Stimulated activated CD8-positive, alpha-beta memory T cell treated with anti-CD3 and anti-CD28 coated beads, Interleukin-2, amount 100 ng/mL, for 48 hours (primary cell): ENCODE data around the gene FOXI1.
"Not testable (repeated sequence)": the region's sequence is repeated elsewhere in the genome, so short reads cannot be mapped to it uniquely, and the experiment has no call there.

ENCODE experiments used
- DNase-seq, 2 donors: peaks; one replicate each; pipeline ENCODE4 v3.0.0-alpha.2; 2020; ENCODE audit warnings: low read depth in 2 of 2

FOXI1 gene

GRCh38 chr5:170092455-170093101, 13.1 kb upstream of the FOXI1 start:
- DNase-seq: no peak

- DNase-seq: not testable (repeated sequence)
These were observed 11.4 kb upstream of the FOXI1 start for GRCh38 chr5:170094329-170094728.

GRCh38 chr5:170095646-170096045, 10.1 kb upstream of the FOXI1 start:
- no peak for DNase-seq

DNA sequence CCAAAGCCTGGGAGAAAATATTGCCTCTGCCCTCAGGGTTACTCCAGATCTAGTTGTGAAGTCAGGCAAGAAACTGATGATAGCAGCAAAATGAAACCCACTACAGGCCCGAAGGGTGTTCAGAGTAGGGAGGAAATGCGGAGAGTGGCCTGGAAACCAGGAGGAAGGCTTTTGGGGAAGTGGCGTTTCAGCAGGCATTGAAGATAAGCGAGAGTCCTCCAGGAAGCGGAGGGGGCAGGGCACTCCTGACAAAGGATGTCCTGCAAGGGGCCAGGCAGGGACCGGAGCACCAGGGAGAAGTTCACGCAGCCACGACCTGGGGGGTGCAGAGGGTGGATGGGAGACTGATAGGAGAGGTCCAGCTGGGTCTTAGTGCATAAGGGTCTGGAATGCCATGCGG, 7.8 kb upstream of the FOXI1 start:
- DNase-seq: no peak

DNA sequence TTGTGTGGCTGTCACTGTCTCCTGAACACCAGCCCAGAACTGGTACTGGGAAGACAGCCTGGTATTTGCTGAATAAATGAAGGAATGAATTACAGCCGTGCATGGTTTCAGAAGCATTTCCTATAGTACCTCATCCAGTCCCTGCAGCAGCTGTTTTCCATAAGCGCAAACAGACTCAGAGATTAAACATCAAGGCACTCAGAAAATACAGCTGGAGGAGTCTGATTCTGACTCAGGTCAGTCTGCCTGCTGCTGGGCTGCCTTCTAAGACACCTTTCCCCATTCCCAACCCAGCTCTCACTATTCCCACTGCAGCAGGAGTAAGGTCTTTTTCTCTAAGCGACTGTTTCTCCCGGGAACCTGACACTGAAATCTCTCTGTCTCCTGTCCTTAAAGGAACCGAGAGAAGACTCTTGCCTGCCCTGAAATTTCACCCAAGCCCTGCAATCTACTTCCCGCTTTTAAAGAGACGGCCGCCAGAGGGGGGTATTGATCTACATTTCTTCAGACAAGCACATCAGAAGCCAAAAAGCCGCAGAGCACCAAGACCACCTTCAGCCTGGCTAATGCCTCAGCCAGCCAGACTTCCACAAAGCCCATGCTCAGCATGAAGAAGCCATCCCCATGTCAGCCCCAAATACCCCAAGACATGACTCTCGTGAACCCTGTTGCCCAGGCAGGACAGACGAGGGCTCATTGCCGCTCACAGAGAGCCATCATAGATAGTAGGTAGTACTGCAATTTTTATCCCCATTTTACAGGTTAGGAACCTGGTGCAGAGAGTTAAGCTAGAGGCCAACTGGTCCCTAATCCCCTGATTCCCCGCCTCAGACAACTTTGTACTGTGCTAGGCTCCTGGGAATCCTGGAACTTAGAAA, 5.4 kb upstream of the FOXI1 start:
- DNase-seq: peak; percentile 46 to 55

DNA sequence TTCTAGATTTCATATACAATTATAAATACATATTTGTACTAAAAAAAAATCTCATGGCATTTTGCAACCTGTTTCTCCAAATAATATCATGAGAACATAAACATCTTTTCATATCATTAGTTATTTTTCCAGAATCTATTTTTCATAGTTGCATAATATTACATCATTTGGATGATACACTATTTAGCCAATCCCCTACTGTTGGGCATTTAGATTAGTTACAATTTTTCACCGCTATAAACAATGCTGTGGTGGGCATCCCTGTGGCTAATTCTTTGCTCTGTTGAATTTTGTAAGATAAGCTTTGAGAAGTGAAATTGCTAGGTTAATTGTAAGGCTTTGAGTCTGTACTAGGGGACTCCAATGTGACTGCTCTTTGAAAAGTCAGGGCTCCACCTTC, 2.2 kb upstream of the FOXI1 start:
- no peak for DNase-seq

- DNase-seq: no peak
These were observed 1.4 kb upstream of the FOXI1 start for GRCh38 chr5:170104299-170104698.

GRCh38 chr5:170104710-170105109, 987 bp upstream of the FOXI1 start:
- no peak for DNase-seq

DNA sequence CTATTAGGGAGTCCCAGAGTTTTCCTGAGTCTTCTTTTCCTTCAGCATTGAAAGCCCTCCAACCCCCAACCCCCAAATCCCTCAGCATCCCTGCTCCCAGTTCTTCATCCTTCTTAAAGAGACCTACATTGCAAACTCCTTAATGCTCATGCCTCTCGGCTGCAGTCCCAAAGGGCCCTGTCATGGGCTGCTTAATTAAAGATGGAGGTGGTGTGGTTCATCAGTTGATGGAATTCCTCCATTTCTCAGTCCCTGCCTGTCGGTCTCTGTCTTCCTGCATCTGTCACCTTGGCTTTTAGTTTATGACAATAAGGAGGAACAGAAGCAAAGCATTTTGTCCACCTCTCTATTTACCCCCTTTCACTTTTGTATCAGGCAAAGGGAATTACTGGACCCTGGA, 2.0 kb downstream of the FOXI1 start:
- DNase-seq: no peak

DNA sequence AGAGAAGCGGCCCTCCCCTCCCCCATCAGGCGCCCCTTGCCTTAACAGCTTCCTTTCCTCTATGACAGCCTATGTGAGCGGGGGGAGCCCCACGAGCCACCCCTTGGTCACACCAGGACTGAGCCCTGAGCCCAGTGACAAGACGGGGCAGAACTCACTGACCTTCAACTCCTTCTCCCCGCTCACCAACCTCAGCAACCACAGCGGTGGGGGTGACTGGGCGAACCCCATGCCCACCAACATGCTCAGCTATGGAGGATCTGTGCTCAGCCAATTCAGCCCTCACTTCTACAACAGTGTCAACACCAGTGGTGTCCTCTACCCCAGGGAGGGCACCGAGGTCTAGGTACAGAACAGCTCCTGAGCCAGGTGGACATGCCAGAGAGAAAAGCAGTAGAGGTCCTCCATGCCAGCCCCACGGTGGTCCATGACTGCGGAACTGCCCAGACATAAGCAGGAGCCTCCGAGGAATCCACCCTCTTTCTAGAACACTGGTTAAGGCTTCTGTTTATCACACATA, 2.6 kb downstream of the FOXI1 start:
- no peak for DNase-seq

DNA sequence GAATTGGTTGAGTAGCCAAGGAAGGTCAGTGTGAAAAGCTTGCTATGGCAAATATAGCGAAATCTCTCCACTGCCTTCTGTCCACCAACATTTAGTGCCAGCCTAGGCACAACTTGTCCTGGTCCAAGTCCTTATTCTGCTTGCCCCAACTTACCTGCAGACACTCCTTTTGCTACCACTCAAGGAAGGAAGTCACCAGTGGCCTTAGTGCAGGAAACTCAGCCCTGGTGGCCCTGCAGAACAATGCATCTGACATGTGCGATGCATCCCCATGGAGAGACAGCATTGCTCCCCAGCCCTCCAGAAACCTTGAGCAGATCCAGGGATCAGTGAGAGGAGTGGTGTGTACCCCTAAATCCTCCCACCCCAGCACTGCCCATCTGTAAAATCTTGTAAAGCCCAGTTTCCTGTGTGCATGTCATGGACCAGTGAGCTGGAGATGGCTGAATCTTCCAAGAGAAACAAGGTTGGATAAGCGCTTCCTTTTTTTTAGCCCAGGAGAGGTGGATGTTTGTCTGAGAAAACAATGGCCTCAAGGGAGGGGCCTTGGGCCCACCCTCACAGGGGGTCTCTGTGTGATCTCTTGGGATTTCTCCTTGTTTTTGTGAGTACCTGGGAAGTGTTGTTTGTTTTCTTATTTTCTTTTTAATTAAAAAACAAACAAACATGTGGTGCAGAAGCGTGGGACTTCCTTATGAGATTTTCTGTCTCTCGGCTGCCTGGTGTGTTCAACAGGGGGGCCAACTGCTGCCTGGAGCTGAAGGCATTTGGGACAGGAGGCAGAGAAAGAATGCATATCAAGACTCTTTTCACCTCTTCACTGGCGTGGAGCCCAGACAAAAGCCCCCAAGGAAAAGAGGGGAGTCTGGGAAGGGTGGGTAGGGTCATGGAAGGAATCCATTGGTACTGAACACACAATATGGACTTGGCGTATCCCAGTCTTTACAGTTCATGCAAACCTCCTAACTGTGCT, 3.6 kb downstream of the FOXI1 start:
- DNase-seq: no peak

DNA sequence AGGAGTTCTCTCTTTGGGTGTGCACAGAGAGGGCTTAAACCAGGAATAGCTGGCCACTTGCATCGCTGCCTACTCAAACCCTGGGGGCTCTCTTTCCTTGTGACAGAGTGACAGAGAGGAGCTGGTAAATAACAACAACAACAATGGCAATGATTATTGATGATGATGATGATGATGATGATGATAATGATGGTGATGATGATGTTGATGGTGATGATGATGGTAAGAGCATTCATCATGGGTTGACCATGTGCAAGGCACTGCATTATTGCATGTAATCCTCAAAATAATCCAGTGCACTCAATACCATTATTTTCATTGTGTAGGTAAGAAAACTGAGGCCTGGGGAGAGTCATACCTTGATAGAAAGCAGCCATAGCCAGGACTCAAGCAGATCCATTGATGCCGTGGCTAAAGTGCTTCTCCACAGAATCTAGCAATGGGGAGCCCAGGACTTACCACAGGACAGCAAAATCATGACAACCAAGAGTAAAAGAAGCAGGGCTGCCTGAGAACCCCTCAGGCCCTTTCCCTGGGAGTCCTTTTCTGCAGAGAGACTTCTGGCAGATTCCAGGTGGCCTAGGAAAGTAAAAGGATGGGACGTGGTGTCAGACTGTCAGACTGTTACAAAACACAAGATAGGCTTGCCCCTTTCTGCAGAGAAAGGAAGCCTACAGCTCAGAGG, 4.8 kb downstream of the FOXI1 start:
- no peak for DNase-seq

GRCh38 chr5:170111088-170111785, 5.5 kb downstream of the FOXI1 start:
- no peak for DNase-seq

DNA sequence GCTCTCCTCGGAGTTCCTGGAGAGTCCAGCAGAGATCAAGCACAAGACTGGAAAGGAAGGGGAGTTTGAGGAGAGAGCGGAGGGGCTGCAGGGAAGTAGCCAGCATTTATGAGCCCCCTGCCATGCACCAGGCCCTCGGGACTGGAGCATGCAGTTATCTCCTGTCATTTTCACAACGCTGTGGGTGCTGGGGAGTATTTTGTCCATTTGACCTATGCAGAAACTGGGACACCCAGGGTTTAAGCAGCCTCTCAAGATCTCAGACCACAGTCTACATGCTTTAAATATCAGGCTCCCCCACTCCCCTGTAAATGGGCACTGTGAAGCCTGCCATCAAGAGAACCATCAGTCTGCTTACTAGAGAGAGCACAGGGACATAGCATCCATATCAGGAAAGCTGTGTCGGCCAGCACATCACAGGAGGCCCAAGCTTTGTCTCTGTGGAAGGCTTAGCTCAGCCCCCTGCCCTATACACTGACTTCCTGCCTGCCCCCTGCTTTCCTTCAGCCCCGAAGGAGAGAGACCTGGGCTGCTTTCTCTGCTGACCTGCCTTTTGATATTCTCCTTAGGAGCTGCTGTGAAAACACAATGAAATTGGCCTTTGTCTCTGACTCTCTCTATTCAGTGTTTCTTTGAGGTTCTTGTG, 7.3 kb downstream of the FOXI1 start:
- DNase-seq: no peak

GRCh38 chr5:170113522-170113900, 7.8 kb downstream of the FOXI1 start:
- no peak for DNase-seq

GRCh38 chr5:170114271-170114670, 8.6 kb downstream of the FOXI1 start:
- no peak for DNase-seq

GRCh38 chr5:170115925-170116324, 10.2 kb downstream of the FOXI1 start:
- DNase-seq: no peak

GRCh38 chr5:170117736-170118135, 12.0 kb downstream of the FOXI1 start:
- DNase-seq: no peak

- DNase-seq: no peak
These were observed 14.9 kb downstream of the FOXI1 start for GRCh38 chr5:170120576-170120975.

DNA sequence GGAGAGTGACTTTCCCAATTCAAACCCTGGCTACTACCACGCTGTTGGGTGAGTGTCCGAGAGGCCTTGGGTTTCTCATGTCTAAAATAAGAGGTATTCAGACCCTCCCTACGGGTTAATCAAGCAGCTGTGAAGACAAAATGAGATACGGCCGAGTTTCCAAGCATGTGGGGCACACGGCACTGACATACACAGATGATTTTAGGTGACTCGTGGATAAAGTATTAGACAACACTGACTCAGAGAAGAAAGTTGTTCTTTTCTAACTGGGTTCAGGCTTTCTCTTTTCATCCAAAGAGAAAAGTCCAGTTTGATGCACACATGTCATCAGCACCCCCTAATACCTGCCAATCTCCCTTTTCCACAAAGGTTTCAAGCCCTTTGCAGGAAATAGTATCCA, 15.6 kb downstream of the FOXI1 start:
- no peak for DNase-seq
